Measurements from ENCODE around the gene MYH15.
A peak's percentile ranks its signal among the peaks of the same experiment; 100 is the strongest.

Gene MYH15

DNA sequence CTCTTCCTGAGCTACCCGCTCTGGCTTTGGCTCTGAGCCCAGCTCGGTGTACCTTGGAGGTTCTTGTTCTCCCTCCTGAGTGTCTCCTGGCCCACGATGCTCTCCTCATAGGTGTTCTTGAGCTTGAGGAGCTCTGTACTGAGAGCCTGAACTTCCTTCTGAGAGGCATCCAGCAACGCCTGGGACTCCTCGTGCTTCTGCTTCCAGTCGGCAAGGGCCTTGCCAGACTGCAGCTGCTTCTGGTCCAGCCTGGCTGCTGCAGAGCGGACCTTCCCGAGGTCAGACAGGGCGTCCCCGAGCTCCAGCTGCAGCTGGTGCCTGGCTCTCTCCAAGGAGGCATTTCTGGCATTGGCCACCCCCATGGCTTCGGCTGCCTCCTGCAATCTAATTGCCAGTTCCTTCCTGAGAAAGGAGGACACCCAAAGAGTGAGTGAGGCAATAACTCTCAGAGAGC lies 99.8 kb downstream of the MYH15 start:
- DNase-seq: no peak

DNA sequence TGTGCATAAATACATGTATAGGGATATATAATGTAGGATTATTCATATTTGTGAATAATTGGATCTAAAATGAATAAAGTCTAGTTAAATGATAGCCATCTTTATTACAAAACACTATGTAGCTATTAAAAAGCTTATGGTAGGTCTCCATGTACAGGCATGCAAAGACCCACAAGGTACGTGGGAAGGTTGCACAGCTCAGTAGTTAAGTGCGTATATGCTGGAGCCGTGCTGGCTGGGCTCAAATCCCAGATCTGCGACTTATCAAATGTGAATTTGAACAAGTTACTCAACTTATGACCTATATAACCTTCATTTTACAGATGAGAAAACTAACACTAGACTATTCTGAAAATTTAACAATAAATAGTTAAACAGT lies 100.6 kb downstream of the MYH15 start:
- DNase-seq: no peak

DNA sequence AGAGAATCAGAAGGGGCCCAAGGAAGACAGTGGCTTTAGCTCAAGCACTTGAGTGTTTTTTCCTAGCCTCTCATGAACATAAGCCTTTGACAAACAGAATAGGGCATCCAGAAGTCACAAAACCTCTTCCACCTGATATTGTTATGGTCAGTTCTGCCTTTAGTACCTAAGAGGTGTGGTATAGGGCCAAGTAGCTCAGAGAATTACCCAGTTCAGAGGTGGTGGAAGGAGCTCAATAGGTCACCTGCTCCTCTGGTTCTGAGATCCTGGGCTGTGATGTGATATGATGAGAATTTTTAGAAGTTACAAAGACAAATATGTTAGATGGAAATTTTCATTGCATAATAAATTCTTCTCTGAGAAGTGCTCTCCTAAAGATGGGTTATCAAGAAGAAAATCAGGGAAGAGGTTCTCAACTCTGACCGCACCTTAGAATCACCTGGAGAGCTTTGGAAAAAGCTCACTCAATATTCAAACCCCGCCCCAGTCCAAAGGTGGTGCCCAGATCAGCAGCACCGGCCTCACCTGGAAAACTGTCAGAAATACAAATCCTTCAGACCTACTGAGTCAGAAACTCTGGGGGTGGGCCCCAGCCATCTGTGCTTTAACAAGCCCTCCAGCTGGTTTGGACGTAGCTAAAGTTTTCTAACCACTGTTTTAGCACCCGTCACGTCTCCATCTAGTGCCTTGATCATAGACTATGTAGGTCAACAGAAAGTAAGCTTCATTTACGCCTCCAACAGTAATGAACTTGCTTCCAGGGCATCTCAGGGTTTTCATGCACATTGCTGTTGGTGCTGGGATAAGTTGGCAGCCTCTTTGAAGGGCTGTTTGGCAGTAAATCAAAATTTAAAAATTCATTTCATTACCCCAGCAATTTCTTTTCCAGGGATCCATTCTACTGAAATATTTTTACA lies 101.3 kb downstream of the MYH15 start:
- no peak for DNase-seq

DNA sequence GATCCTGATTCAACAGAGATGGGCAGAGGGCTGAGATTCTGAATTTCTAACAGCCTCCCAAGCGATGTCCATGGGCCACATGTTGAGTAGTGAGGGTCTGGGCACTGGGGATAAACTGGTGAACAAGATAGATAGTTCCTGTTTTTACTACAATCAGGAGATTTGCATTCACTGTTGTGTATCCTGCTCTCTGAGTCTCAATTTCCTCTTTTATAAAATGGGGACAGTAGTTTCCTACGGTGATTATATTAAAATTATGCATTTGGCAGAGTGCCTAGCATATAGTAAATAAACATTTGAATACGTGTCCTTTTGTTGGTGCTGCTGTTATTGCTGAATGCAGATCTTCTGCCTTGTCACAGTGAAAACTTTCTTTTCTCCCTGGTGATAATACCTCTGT lies 102.5 kb downstream of the MYH15 start:
- peak; percentile 68 to 78 for DNase-seq

DNA sequence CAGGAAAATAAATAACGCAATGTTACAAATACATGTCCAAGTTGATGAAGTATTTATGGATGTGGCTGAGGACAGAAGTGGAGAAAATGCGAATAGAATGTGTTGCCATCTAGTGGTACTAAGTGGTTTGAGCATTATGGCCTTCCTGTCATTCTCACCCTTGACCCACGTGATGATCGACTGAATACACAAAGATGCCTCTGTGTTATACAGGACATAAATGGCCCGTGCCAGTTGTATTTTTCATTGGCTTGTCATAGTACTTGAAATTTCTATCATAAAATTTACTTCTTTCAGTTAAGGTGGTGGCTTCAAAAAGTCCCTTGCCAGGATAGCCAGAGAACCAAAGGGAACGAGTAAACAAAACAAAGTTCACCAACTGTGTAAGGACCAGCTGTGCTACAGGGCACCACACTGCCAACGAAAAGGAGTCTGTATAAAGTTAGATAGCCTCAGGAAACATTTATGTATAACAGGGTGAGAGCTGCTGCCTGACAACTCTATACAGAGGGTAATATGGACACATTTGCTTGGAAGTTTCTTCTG lies 103.7 kb downstream of the MYH15 start:
- DNase-seq: no peak

DNA sequence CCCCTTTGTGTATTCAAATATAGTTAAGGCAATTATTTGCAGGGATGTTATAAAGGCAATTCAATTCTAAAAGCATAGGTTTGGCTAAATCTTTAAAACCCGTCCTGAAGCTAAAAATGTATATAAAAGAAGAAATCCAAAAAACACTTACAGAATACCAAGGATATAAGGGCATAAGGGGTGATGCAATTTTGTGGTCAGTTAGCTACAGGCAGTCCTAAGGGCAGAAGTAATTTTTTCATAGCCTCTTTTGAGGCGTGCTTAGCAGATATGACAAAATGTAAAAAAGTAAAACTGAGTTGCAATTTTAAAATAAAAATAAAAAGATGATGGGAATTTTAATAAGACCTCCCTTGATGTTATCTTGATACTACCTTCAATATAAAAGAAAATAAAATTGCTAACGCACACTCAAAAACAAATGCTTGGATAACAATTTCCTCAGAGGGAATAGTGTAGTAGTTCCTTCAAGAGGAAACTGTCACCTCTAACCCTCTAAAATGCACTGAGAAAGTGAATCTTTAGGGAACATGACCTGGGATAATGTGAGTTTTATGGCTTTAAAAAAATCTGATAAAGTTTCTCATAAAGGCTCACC lies 104.2 kb downstream of the MYH15 start:
- no peak for DNase-seq

DNA sequence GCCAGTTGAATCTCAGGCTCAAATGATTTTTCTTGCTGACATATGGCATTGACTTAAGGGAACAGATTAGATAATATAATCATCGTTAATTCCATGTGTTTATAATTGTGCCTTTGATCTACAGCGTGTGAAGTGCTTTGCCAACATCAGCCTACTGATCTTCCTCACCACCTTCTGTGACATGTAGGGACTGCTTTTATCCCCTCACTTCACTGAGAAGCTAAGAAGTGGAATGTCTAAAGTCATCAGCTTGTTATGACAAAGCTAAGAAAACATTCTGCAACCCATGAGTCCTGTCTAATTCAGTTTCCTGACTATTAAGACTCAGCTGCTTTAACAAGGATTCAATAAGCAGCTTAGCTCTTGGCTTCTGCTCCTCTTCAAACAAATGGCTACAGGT lies 106.0 kb downstream of the MYH15 start:
- DNase-seq: no peak

DNA sequence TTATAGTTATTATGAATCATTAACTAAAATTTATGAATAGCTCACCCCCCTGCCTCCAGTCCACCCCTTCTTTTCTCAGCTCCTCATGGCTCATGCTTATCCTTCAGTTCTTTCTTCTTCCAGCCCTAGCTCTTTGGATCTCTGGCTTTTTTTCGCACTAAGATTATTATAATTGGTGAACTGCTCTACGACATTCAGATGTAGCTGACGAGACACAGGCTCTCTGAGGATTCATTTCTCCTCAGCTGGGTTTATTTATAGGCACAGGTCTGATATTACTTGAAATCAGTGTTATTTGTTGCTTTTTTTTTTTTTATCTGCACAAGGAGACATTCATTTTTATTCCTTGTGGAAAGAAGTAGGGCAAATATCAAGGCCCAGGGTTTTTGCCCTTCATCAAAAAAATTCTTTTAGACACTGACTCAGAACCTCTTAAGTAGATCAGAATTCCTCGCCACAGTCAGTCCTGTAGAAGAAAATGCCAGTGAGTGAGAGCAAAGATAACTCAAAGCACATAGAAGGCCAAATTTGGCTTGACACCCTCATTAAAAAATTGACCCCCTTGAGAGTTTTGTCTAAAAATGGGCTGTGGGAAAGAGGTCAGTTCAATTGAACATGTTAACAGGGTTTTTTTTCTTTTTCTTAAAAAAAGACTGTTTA lies 106.6 kb downstream of the MYH15 start:
- no peak for DNase-seq

DNA sequence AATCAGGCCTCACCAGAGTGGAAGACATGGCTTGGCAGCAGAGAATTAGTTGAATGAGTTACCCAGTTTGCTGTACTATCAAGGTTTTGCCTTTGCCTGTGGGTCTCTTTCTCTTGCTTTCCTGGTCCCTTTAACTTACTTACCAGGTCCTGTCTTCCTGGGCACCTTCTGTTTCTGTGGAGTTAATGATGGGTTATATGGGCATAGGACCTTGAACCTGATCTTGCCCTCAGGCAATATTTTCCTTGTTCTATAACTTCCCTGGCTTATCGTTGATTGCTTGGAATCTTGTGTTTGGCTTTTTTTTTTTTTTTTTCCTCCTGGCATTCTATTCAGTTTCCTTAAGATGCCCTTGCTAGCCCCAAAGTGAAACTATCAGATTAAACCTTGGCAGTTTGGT lies 107.2 kb downstream of the MYH15 start:
- no peak for DNase-seq

DNA sequence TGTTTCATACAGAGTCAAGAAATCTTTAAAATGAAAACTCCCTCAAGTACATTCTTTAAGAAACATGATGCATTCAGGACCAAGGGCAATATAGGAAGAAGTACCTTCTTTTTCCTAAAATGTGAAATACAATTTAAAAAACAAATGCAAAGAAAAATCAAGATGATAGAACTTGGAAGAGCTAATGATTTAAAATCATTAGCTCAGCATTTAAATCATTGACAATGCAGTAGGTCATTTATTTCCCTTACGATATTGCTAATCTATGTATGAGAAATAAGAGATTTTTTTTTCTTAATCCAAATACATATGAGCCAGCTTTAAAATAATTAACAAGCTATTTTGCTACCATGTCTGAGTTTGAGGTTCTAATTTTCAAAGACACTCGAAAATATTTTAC lies 108.6 kb downstream of the MYH15 start:
- no peak for DNase-seq

DNA sequence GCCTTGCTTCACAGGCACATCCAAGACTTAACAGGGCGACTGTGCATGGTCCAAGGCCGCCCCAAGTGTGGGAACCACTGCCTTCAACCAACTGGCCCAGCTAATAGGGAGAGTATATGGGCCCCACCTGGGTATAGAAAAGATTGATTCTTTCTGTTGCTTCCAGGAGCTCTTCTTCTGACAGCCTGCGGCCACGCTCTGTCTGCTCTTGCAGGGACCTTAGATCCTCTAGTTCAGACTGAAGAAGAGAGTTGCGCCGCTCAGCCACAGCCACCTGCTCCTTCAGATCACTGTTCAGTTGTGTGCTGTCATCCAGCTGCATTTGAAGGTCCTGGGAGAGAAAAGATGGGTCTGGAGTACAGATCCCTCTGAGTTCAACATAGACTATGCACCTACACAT lies 111.9 kb downstream of the MYH15 start:
- DNase-seq: no peak

DNA sequence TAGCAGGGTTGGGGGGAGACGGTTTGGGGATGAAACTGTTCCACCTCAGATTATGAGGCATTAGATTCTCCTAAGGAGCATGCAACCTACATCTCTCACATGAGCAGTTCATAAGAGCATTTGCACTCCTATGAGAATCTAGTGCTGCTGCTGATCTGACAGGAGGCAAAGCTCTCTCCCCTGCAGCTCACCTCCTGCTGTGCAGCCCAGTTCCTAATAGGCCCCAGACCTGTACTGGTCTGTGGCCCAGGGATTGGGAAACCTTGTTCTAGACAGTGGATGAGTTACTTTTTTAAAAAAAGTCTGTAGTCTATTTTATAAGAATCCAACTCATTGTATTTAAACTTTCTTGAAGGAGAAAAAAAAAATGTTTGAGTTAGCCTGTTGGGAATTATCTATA lies 114.1 kb downstream of the MYH15 start:
- DNase-seq: no peak

DNA sequence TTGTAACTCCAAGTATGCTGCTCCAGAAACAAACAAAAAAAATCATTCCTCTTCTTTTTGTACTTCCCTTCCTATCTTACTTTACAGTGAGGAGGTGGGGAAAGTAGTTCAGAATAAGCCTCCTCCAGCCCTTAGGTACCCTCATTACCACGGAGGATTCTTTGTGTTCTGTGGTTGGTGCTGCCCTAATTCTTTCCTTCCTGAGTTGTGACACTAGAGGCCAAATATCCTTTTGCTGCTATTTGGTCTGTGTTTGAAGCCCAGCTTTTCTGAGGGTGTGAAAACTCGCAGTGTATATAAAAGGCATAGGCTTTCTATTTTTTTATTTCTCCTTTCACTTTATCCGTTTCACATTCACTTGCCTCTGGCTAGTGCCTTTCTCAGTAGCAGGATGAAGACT lies 115.8 kb downstream of the MYH15 start:
- no peak for DNase-seq

DNA sequence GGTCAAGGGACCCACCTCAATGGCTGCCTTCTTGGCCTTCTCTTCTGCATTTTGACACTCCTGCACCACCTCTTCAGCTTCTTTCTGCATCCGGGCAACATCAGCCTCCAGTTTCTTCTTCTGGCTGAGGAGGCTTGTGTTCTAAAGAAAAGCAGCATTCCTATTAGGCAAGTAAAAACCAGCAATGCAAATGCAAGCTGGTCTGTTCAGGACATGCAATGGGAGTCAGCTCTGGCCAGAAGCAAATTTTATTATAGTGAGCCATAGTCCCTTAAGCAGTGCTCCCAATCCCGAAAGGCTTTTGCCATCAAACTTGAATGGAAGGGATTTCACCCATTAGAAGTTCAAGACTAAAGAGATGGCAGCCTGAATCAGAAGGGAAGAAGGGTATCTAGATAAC lies 116.4 kb downstream of the MYH15 start:
- DNase-seq: no peak

DNA sequence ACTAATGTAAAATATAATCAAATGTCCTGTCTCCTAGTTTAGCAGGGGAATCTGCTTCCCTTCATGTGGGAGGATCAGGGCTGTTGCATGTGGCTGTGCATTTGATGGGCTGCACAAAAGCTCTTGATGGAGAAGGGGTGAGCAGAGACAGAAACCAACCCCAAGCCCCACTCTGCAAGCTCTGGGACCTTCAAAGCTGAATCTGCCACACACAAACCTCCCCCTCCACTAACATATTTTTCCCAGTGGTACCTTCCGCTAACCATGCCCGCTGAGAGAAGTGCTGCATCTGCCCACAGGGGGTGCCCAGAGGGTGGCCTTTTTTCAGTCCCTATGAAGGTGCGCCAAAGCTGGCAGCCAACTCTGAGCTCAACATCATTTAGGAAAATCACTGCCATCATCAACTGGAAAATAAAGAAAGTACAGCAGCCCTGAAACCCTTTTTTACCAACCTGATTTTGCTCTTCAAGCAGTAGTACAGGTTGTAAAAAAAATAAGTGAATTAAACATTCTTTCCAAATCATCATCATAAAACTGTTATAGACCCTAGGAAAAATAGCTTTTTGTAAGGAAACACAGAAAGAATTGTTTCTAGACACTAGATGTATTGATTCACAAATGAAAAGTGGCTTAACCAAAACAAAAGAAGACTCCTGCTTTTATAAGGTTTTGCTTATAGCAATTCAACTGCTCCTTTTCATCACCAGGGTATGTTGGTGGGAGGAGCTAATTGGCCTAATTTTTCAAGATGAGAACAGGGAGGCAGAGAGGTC lies 117.1 kb downstream of the MYH15 start:
- DNase-seq: no peak

DNA sequence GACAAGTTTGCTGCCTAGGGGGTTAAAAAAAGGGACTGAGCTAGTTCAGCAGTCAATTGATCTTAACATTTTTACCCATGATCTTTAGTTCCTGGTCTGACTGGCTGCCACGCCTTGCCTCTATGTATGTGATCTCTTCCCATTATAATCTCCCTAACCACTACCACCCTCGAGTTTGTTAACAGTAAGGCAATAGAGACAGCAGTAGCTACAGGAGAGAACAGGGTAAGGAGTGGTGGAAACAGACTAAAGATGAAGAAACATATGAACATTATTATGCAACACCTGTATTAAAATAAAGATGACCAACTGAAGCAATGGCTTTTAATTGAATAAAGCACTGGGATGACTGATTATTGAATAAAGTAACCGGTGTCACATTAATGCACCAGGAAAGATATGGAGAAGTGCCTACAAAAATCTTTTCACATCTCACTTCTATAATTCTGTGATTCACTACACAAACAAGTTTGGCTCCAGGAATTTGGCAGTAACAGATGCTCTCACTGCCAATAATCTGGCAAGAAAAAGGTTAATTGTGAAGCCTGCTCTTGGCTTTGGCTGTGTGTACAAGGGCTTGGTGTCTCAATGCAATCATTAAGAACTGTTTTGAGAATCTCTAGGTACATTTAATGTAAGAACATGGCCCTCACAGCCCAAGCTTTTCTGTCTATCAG lies 118.3 kb downstream of the MYH15 start:
- DNase-seq: no peak

DNA sequence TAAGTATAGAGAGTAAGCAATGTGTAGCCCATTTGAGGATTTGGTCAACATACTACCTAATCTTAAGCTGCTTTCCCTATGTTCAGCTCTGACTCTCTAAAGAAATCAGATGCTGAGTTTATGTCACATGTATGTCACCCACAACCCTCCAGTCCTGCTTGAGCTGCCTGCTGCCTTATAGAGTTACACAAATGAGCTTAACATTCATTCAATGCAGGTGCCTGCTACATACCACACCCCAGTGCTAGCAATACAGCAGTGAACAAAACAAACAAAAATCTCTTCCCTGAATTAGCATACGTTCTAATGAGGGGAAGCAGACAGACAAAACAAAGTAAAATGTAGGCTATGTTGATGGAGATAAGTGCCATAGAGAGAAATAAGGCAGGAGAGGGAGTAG lies 121.0 kb downstream of the MYH15 start:
- DNase-seq: peak; percentile 39 to 63

DNA sequence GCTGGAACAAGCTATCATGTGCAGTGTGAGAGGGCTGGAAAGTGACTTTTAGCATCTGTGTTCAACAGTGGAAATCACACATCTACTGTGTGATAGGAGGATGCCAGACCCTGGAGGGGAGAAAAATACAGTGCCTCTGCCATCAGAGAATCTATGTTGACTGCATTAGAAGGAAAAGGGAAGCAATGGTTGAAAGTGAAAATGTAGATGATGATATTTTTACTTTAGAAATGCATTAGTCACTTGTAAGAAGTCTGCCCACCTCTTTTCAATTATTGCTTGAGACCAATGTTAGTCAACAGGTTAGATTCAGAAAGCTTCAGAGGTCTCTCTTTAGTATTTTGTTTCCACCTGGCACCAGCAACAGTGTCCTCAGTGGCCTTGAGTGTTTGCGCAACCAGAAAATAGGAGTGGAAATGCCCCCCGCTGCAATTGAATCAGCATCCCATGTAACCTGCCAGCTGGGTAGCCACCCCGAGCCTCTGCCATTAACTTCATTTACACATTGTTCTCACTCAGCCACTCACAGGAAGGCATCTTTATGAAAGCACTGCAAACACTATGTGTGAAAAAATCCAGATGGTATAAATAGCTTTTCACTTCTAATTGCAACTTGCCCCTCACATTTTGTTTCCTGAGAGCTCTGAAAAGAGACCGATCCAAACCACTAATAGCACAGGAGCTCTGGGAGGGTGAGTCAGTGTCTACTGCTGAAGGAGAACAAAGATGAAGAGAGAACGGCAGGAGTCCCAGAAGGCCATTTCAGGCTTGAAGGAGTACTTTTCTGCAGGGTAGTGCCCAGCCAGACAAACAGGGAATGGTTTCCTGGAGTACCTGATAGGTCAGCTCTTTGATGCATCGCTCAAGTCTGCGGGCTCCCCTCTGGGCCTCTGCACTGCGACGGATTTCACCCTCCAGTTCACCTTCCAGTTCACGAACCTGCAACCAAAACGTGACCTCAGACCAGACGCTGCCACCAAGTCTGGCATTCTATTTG lies 122.0 kb downstream of the MYH15 start:
- DNase-seq: no peak

DNA sequence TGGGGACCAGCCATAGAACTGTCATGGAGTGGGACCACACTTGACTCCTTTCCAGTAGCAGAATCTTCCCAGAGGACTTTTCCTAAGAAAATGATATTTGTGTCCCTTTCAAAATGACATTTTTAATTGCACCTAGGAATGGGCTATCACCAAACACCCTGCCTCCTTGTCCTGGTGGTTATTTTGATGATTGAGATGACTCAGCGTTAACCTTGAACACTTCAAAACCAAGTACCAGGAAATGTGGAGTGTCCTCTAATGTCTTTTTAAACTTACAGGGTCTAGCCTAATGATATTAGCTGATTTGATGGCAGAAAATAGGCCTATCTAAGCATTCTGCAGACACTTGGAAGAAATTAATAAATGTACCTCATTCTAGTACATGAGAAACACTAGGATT lies 123.3 kb downstream of the MYH15 start:
- no peak for DNase-seq

DNA sequence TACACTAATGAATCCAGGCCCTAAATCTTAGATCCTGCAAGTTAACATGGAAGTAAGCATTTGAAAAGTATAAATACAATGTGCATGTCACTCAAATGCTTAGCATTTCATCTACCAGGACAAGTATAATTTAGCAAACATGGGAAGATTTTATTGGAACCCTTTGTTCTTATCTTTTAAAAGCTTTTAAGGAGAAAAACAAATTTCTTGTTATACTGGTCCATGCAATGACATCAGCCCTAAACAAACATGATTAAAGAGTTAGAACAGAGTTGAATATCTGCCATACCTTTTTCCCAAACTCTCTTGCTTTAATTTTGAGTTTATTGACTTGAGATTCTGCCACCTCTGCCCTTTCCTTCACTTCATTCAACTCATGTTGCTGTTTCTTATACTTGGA lies 127.1 kb downstream of the MYH15 start:
- DNase-seq: no peak

DNA sequence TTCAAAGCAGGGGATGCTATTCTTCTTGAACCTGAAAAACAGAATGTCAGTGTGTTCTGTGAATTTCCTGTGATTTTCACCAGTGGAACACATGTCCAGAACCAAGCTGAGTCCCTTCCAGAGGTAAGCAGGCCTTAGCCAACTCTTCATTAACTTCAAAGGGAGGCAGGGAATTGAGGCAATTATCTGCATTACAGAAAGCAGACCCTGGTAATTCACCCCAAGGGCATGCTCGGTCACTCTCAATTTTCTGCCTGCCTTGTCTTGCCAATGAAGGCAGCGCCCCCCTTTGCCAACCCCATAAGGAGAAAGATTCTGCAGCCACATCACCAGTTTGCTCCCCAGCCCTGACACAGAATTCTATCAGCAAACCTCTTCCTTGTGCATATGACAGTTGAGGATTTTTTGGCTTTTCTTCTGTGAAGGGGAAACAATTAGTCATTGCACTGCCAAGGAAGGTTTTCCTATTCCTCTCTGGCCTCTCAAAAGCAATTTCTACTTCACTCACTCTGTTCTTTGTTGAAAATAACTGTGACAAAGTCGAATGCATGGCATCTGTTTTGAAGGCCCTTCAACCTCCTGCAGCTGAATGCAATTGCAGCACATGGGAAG lies 128.8 kb downstream of the MYH15 start:
- DNase-seq: no peak
